Neuron (in vitro differentiated cells): ENCODE measurements around the gene NEMP1.

Source experiments
- H2AFZ ChIP-seq: one replicate; pipeline ENCODE4 v1.6.1; 2013; ENCODE audit warnings: low read depth, mild to moderate bottlenecking, inconsistent platforms, low read length, moderate library complexity
- H3K27me3 ChIP-seq: one replicate; pipeline ENCODE4 v1.6.1; 2013; ENCODE audit warnings: low read length; ENCODE audit not compliant: insufficient read depth
- H3K36me3 ChIP-seq: one replicate; pipeline ENCODE4 v1.6.1; 2013; ENCODE audit warnings: low read length; ENCODE audit not compliant: insufficient read depth
- H3K4me1 ChIP-seq: one replicate; pipeline ENCODE4 v1.6.1; 2013; ENCODE audit warnings: low read length; ENCODE audit not compliant: insufficient read depth
- H3K4me3 ChIP-seq: 2 replicates; pipeline ENCODE4 v1.5.1; 2013; ENCODE audit warnings: mild to moderate bottlenecking, low read length, moderate library complexity
- H3K9me3 ChIP-seq: one replicate; pipeline ENCODE4 v1.6.1; 2013; ENCODE audit warnings: low read length

The NEMP1 gene

GRCh38 chr12:57112492-57113294 is 34.1 kb upstream of the NEMP1 start:
- Histone ChIP-seq H3K9me3 (no peaks in the 10 kb centered on the region), H3K27me3 (no peaks in the 10 kb centered on the region), H3K36me3 (no peaks in the 10 kb centered on the region), H2AFZ (no peak overlapping the region), H3K4me3 (no peak overlapping the region), H3K4me1 (peaks cover 21% of the 10 kb centered on the region)

- Histone ChIP-seq H3K9me3 (no peaks in the 10 kb centered on the region), H3K4me3 (peak within 1 kb of the TSS; percentile 58), H2AFZ (no peak within 1 kb of the TSS), H3K36me3 (peaks cover 5% of the 10 kb centered on the region), H3K27me3 (no peaks in the 10 kb centered on the region), H3K4me1 (peaks cover 21% of the 10 kb centered on the region)
These were observed 32.6 kb upstream of the NEMP1 start, which contains the start of gene STAT6 for GRCh38 chr12:57111031-57111734. Gene STAT6 (minus strand): TSS chr12:57111362. CDS start chr12:57108278, 3,084 bp downstream.

- Histone ChIP-seq H3K4me3 (peak overlapping the region; percentile 58), H2AFZ (no peak overlapping the region), H3K9me3 (no peaks in the 10 kb centered on the region), H3K27me3 (no peaks in the 10 kb centered on the region), H3K36me3 (peaks cover 5% of the 10 kb centered on the region), H3K4me1 (peaks cover 21% of the 10 kb centered on the region)
These were observed 31.8 kb upstream of the NEMP1 start for GRCh38 chr12:57110104-57111030.

GRCh38 chr12:57109207-57110103 is 30.9 kb upstream of the NEMP1 start:
- peaks cover 6% of the 10 kb centered on the region for H3K36me3 ChIP-seq
- H3K9me3 ChIP-seq = no peaks in the 10 kb centered on the region
- H3K27me3 ChIP-seq = no peaks in the 10 kb centered on the region
- H2AFZ ChIP-seq = no peak overlapping the region
- peaks cover 21% of the 10 kb centered on the region for H3K4me1 ChIP-seq
- H3K4me3 ChIP-seq = peak overlapping the region; percentile 58

- Histone ChIP-seq H3K27me3 (no peaks in the 10 kb centered on the region), H2AFZ (no peak overlapping the region), H3K36me3 (peaks cover 12% of the 10 kb centered on the region), H3K4me1 (peaks cover 22% of the 10 kb centered on the region), H3K4me3 (no peak overlapping the region), H3K9me3 (no peaks in the 10 kb centered on the region)
These were observed 29.0 kb upstream of the NEMP1 start for GRCh38 chr12:57107456-57108155.

- Histone ChIP-seq H3K36me3 (peaks cover 12% of the 10 kb centered on the region), H3K27me3 (no peaks in the 10 kb centered on the region), H3K4me3 (no peak overlapping the region), H3K9me3 (no peaks in the 10 kb centered on the region), H3K4me1 (peaks cover 19% of the 10 kb centered on the region), H2AFZ (no peak overlapping the region)
These were observed 27.6 kb upstream of the NEMP1 start for GRCh38 chr12:57106021-57106708.

- Histone ChIP-seq H3K4me3 (no peak overlapping the region), H2AFZ (no peak overlapping the region), H3K36me3 (peaks cover 12% of the 10 kb centered on the region), H3K4me1 (peaks cover 12% of the 10 kb centered on the region), H3K27me3 (no peaks in the 10 kb centered on the region), H3K9me3 (no peaks in the 10 kb centered on the region)
These were observed 26.6 kb upstream of the NEMP1 start for GRCh38 chr12:57105011-57105753.

- H3K9me3 ChIP-seq = no peaks in the 10 kb centered on the region
- no peaks in the 10 kb centered on the region for H3K27me3 ChIP-seq
- no peak overlapping the region for H2AFZ ChIP-seq
- peaks cover 7% of the 10 kb centered on the region for H3K4me1 ChIP-seq
- H3K4me3 ChIP-seq = no peak overlapping the region
- H3K36me3 ChIP-seq = peaks cover 15% of the 10 kb centered on the region
These were observed 25.8 kb upstream of the NEMP1 start for GRCh38 chr12:57104292-57104910.

- Histone ChIP-seq H3K9me3 (no peaks in the 10 kb centered on the region), H3K36me3 (peaks cover 15% of the 10 kb centered on the region), H2AFZ (no peak overlapping the region), H3K27me3 (no peaks in the 10 kb centered on the region), H3K4me3 (no peak overlapping the region), H3K4me1 (peaks cover 7% of the 10 kb centered on the region)
These were observed 25.3 kb upstream of the NEMP1 start for GRCh38 chr12:57103856-57104255.

GRCh38 chr12:57101892-57102695 is 23.5 kb upstream of the NEMP1 start:
- Histone ChIP-seq H3K27me3 (no peaks in the 10 kb centered on the region), H3K9me3 (no peaks in the 10 kb centered on the region), H3K4me3 (no peak overlapping the region), H3K4me1 (peaks cover 7% of the 10 kb centered on the region), H3K36me3 (peaks cover 15% of the 10 kb centered on the region), H2AFZ (no peak overlapping the region)
